Renal cortex interstitium (tissue), 11 donors: ENCODE measurements around the gene CDC16. TPM values are rescaled to one million over a fixed set of nuclear protein-coding genes. Genes with fewer than 3 reads are reported as not detected.
"Not testable (repeated sequence)": the region's sequence is repeated elsewhere in the genome, so short reads cannot be mapped to it uniquely, and the experiment has no call there.

Experiments used
- DNase-seq, 11 donors: peaks; one replicate each; pipeline ENCODE4 v3.0.0-alpha.2; 2013; ENCODE audit warnings: low read depth in 9 of 11, low spot score in 4 of 11; ENCODE audit errors: extremely low read depth in 1 of 11
- polyA plus RNA-seq, 3 donors: library from polyadenylated mRNA; unstranded; fragments of 120-200 nt; gene quantifications; one replicate each; pipeline ENCODE4 v1.2.1, GENCODE V29; 2013; ENCODE audit not compliant: insufficient read length in 3 of 3

The CDC16 gene
- polyA plus RNA-seq, 3 donors = 105 to 131 (median 130) TPM

DNA sequence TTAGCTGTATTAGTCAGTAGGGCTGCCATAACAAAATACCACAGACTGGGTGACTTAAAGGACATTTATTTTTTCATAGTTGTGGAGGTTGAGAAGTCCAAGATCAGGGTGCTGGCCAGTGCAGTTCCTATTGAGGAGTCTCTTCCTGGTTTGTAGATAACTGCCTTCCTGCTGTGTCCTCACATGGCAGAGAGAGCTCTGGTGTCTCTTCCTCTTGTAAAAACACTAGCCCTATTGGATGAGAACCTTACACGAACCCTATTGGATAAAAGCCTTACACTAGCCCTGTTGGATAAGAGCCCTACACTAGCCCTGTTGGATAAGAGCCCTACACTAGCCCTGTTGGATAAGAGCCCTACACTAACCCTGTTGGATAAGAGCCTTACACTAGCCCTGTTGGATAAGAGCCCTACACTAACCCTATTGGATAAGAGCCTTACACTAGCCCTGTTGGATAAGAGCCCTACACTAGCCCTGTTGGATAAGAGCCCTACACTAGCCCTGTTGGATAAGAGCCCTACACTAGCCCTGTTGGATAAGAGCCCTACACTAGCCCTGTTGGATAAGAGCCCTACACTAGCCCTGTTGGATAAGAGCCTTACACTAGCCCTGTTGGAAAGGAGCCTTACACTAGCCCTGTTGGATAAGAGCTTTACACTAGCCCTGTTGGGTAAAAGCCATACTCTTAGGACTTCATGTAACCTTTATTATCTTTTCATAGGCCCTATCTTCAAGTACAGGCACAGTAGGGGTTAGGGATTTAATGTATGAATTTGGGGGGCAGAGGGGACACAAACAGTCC, 17.1 kb downstream of the CDC16 start:
- not testable (repeated sequence) for DNase-seq

DNA sequence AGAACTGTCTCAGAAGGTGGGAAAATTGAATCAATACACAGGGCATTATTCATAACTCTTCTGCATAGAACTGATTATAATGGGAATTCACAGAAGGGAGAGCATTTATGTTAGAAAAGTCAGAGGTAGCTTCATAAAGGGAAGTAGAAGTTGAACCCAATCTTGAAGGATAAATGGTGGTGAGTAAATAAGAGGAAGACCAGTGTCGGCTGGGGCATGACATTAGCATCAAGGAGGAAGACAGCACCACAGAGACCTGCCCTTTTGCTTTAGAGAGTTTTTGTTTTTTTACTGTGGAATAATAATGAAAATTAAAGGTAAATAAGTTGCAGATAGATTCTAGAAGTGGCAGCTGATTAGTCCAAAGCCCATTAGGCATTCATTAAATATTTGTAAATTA, 21.9 kb downstream of the CDC16 start:
- no peak for DNase-seq

DNA sequence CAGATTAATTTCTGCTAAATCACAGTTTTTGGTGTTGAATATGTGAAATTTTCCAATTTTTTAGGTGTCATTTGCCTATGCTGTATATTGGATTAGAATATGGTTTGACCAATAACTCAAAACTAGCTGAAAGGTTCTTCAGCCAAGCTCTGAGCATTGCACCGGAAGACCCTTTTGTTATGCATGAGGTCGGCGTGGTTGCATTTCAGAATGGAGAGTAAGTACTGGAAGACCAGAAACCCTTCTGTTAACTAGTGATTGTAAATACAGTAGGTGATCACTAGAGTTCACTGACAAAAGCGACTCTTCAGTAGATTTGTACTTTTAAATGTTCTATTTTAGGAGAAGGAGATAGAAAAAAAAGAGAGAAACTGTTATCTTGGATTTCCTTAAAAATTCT, 22.3 kb downstream of the CDC16 start:
- DNase-seq = no peak

DNA sequence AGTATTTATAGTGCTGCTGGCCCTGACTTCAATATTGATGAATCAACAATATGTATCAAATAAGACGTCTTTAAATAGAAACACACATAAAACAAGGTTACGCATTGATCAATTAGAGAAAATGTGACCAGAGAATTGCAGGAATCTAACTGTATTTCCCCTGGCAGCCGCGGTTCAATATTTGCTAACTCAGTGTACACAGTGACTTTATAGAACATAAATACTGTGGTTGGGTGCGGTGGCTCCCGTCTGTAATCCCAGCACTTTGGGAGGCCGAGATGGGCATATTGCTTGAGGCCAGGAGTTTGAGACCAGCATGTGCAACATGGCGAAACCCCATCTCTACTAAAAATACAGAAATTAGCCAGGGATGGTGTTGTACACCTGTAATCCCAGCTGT, 23.9 kb downstream of the CDC16 start:
- DNase-seq = no peak

DNA sequence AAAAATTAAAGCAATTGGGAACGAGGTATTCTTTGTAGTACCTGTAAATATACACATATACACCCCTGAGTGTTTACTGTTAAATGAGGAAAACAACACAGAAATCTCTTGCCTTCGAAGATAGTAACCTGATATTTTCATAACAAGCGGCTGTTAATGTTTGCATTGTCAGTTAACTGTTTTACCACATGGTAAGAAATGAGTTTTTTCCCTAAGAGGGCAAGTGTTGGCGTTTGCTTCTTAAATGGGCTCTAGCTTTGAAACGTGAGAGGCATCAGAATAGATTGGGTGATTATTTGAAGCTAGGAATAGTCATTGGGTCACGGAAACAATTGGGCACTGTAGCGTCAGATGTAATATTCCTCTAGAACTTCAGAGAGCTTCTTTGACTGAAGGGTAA, 24.7 kb downstream of the CDC16 start:
- no peak for DNase-seq

DNA sequence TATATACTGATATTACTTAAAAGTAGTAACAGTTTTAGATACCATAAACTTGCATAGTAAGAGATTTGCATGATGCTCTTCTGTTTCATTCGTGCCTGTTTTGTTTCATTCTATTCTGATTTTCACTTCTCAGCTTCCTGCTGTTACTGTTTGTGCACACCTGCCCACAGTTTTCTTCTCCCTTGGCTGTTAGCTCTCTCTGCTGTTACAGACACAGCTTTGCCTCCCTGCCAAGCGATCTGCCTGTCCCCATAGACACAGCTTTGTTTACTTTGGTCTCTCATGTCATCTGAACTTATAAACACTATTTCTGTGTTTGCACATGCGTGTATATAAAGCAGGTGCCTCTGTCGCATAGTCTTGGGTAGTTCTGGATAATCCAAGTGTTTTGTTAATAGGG, 25.3 kb downstream of the CDC16 start:
- DNase-seq = no peak

DNA sequence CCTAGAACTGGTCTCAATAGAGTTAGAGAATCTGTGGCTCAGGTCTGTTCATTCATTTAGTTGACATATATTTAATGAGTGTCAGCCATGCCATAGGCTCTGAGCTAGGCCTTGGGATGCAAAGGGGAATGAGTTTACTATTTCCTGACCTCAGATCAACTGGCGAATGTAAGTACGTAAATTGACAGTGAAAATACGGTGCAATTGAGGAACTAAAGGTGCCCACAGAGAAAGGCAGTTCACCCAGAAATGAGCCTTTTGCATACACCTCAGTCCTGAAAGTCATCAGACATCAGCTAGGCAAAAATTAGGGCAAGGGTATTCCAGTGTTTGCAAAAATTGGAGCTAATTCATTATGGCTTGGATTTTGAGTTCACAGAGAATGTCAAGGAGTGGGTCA, 26.1 kb downstream of the CDC16 start:
- no peak for DNase-seq

DNA sequence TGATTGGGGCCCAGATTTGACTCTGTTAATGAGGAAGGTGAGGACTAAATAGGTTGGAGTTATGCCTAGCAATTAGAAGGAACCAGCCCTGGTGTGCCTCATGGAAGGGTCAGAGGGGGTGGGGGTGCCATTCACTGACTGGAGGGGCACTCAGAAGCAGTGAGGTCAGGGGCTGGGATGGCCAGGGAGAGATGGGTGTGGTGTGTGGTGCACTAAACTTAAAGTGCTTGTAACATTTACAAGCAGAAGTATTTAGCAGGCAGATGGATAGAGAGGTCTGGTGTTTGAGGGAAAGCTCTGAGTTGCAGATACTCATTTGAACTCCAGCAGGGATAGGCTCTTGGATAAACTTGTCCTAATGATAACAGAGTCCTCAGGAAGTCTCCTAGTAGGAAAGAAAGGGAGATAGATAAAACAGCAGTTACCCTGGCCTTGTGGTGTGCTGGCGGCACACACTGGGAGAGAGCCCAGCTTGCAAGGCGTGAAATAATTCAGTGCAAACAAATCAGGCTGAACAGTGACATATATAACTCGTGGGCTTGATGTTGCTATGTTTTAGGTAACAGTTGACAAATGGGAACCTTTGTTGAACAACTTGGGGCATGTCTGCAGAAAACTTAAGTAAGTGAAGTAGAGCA, 26.8 kb downstream of the CDC16 start:
- DNase-seq = no peak

DNA sequence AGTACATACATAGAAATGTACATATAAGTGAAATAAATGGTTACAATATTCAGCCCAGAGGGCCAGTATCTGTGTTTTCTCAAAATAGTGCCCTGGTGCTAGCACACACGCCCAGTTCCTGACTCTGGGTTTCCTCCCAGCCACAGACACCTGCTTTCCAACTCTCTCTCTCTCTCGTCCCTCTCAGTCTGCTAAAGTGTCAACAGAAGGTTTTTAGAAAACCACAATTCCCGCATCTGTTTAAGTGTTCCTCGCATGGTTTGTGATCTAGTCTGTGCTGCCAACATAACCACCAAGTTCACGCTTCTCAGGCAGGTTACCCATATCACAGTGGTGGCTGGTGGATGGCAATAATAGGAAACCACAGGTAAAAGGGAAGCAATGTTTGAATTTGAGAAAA, 28.9 kb downstream of the CDC16 start:
- DNase-seq = no peak

DNA sequence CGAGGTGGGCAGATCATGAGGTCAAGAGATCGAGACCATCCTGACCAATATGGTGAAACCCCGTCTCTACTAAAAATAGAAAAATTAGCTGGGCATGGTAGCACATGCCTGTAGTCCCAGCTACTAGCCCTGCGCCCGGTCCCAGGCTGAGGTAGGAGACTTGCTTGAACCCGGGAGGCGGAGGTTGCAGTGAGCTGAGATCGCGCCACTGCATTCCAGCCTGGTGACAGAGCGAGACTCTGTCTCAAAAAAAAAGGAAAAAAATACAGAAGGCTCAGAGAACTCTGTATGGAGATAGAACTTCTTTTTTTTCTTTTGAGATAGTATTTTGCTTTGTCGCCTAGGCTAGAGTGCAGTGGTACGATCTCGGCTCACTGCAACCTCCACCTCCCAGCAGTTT, 29.6 kb downstream of the CDC16 start:
- DNase-seq = not testable (repeated sequence)

DNA sequence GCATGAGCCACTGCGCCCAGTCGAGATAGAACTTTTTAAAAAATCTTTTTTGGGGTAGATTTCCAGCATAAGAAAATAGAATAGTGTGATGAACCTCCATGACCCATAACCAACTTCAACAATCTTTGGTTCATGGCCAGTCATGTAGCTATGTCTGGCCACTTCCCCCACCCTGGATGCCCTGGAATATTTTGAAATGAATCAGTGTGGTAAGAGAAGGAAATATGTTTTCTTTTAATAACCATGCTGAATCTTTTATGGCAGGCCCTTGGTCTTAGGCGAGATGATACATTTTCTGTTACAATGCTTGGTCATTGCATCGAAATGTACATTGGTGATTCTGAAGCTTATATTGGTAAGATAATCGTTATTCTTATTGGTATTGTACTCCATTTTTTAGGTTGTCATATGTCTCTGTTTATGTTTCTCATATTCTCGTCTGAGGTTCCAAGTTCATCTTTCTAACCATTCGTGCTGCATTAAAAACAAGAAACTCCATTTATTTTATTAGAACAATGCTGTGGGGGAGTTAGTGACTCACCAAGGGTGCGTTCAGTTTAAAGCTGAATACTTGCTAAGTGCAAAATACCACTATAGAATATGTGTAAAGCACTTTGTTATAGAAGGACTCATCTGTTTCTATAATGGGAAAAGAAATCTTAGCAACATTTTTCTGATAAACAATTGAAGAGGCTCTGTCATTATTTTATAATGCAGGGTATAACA, 30.4 kb downstream of the CDC16 start:
- no peak for DNase-seq

DNA sequence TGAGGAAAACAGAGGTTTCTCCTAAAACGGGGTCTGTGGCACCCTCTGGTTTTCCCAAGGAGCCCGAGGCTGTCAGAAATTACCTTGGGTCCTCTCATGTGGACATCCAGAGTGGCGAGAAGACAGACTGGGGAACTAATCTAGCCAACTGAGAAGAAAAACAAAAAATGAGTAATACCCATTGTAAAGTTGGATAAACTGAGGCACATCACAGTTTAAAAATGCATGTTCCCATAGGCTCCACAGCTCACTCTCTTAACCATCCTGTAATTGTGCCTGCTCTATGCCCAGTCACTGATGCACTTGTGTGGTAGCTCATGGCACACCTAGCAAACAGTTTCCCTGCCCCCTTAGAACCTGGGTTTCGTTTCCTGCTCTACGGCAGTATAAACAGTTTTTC, 31.5 kb downstream of the CDC16 start:
- no peak for DNase-seq

DNA sequence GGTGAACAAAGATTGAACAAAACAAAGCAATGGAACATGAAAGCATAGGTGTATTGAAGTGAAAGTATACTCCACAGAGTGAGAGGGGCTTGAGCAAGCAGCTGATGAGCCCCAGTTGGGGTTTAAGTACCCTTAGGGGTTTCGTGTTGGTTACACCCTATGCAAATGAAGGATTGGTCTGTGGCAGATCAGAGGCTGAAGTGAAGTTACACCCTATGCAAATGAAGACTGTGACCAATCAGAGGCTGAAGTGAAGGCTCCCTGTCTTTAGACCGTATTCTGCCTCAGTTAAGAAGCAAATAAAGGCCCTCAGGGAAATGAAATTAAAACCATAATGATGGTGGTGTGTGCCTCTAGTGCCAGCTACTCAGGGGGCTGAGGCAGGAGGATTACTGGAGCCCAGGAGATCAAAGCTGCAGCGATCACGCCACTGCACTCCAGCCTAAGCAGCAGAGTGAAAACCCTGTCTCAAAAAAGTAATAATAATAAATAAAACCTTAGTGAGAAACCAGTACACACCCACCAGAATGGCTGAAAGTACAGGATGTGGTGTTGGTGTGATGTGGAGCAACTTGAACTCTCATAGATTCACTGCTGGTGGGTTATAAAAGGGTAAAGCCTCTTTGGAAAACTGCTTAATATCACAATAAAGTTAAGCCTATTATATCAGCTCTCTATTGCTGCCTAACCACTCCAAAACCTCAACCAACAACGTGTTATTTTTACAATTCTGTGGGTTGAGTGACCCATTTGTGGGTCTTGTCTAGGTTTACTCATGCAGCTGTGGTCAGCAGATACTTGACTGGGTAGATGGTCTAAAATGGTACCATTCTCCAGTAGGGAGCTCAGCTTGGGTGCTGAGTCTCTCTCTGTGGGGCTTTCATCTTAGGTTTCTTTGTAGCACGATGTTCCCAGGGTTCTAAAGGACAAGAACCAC, 33.9 kb downstream of the CDC16 start:
- no peak for DNase-seq

DNA sequence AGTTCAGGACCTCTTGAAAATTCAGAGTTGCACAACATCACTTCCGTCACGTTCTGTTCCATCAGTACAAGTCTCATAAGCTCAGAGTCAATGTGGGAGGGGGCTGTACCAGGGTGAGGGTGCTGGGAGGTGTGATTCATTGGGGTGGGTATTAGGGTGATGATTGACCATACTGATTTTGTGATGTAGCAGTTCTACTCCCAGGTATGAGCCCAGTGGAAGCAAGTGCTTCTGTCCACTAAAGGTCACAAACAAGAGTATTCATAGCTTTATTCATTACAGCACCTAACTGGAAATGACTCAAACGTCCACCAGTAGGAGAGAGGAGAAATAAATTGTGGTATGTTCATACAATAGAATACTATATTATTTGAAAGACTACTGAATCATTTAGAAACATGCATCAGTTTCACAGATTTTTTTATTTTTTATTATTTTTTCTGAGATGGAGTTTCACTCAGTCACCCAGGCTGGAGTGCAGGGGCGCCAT, 34.6 kb downstream of the CDC16 start:
- no peak for DNase-seq

DNA sequence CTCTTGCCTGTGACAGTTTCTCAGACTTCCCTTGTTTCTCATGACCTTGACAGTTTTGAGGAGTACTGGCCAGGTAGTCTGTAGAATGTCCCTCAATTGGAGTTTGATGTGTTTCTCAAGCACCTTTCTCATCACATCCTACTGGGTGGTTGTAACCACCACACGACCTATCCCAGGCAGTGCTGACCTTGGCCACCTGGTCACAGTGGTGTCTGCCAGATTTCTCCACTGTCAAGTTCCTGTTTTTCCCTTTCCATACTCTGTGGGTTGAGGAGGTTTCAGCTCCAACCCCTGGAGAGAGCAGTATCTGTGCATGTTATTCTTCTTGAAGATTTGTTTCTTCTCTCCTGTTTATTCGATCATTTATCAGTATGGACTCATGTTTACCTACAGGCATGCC, 38.3 kb downstream of the CDC16 start:
- DNase-seq = no peak

DNA sequence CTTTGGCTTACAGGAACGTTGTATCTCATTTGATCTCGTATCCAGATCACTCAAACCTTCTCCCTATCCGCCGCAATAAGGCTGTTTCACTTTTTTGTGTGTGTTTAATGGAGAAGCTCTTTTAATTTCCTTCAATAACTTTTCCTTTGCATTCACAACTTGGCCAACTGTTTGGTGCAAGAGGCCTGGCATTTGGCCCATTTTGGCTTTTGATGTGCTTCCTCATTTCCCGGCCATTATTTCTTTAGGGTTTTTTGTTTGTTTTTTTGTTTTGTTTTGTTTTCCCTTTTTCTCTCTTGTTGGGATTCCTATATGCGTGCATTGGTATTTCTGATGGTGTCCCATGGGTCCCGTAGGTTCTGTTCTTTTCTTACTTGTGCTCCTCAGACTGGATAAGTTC, 40.6 kb downstream of the CDC16 start:
- no peak for DNase-seq

DNA sequence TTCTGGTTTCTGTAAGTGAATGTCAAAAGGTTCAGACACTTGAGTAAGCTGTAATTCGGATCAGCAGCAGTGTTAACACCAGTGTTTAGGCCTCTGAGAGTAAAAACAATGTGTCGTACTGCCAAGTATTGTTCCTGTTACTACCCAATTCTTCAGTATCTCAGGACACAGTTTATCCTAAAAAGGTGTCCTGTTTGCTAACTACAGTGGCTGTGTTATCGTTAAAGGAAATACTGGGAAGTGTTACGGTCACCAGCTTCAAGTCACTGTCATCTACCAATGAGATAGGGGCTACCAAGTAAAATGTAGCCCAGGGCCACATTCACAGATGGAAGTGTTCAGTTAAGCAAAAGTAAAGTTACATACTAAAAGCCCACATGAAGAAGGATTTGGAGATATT, 44.4 kb downstream of the CDC16 start:
- DNase-seq = no peak

DNA sequence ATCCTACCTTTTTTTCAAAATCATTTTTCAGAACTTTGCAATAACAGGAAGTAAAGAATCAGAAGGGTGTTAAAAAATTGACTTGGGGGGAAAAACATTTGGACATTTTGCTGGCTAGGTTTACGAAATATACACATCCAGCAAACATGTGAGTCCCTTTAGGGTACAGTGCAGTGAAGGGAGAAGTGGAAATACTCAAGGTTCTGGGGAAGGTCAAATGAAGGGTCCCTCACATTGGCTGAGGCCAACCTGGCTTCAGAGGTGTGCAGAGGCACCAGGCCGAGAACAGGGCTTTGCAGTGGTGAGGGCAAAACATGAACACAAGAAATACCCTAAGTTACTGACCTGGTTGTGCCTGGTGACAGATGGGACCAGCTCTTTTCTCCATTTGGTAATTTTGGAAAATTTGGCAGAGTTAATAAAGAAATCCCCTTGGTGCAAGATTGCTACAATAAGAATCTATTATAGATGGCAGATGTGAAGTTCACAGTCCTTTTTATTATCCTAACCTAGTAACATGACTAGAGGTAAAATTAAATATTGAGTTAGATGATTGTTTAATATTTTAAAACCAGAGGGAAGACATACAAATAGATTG, 45.2 kb downstream of the CDC16 start:
- DNase-seq = no peak
